ENCODE measurements around the gene UNC5CL. TPM values are rescaled to one million over a fixed set of nuclear protein-coding genes. Genes with fewer than 3 reads are reported as not detected.

Gene UNC5CL
- total and polyA plus RNA-seq, 5 donors from 2014 or later, result 0.11 to 4.4 (median 0.25) TPM

DNA sequence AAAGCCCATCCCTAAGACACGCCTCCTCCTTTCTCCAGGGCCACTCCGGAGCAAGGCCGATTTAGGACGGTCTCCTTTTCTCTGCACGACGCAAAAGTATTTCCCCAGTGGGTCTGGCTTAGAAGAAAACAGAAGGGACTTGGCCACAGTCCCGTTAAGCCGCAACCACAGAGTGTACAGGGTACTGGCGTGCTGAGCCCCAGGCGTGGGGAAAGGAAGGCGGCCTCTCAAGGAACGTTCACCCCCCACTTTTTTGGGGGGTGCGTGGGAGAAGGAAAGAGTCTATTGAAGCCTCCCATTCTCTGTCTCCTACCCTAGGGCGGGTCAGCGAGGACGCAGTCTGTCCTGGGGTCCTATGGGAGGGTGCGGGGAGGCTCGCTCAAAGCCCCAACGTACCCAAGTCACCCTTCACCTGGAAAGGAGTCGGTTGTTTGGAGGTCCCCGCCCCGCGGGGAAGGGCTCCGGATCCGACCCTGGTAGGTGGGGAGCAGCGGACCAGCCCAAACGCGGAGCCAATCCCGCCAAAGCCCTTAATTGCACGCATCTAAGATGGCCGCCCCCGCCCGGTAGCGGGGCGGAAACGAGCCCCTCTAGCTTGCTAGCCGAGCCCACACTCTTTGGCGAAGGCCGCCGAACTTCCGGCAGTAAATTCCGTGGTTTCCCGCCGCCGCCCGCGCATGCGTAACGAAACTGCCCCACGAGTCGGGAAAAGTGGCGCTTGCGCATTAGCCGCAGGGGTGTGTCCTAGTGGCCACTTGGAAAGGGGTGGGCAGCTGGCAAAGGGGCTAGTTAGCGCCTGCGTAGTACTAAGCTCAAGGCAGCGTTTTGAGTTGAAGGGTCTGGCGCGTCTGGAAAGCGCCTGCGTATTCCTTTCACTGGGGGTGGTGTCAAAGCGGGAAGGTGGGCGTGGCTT is 33.2 kb upstream of the UNC5CL start, which contains the start of gene OARD1:
Gene OARD1 (minus strand): TSS at position 434 of the 913 bp plus-strand sequence. CDS start 722 bp downstream, outside the sequence.
- no peaks in the 10 kb centered on the region for H3K9me3 ChIP-seq (ENCODE audit: control insufficient read depth in 2 of 2, low read length in 2 of 2)
- H3K36me3 ChIP-seq (ENCODE audit: control insufficient read depth, insufficient read depth, low read length), result peaks cover 19% of the 10 kb centered on the region
- no peaks in the 10 kb centered on the region for H3K27me3 ChIP-seq (ENCODE audit: control insufficient read depth, insufficient read depth, low read length)
- Mint-ChIP-seq H3K27ac (peak within 1 kb of the TSS; percentile 92 to 98 (median 97)), H3K9me3 (no peaks in the 10 kb centered on the region), H3K4me3 (peak within 1 kb of the TSS; percentile 96 to 99 (median 98)), H3K36me3 (peaks cover 5% of the 10 kb centered on the region), H3K4me1 (peaks cover 18 to 51% (median 43%) of the 10 kb centered on the region in 4 donors), H3K27me3 (peaks cover 6% of the 10 kb centered on the region)
- peaks cover 30% of the 10 kb centered on the region for H3K4me1 ChIP-seq (ENCODE audit: control insufficient read depth, insufficient read depth, low read length, poor library complexity, severe bottlenecking)
- peak within 1 kb of the TSS; percentile 97 for H3K27ac ChIP-seq (ENCODE audit: insufficient read depth, low read length, poor library complexity, severe bottlenecking)
- peak within 1 kb of the TSS; percentile 93 for H3K4me3 ChIP-seq (ENCODE audit: low read depth, low read length)
- ATAC-seq (ENCODE audit: low read depth in 2 of 2) (peak; percentile 78 to 80), DNase-seq (peak; percentile 98 to 100 (median 99))

DNA sequence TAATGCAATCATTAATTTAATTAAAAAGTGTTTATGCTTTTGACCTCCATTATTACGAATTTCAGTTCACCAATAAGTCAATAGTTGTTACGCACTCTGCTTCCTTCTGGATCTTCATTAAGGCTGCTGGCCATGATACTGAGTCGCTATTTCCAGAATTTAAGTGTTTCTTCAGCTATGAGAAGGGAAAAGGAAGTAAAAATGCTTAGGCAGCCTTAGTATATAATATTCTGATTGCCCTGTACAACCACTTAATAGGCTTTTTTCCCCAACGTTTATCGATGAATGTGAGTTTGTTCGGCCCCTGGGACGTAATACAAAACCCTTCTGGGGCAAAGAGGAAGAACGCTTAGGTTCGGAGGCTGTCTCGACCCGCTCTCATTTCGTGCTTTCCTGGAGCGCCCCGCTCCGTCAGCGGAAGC is 32.5 kb upstream of the UNC5CL start:
- peaks cover 12% of the 10 kb centered on the region for H3K36me3 Mint-ChIP-seq
- peak overlapping the region; percentile 92 to 98 (median 97) for H3K27ac Mint-ChIP-seq
- DNase-seq (peak in 1 of 3 donors; percentile 87), ATAC-seq (ENCODE audit: low read depth in 2 of 2) (no peak)
- H3K4me3 Mint-ChIP-seq, result peak overlapping the region; percentile 96 to 99 (median 98)
- Histone ChIP-seq H3K27ac (ENCODE audit: insufficient read depth, low read length, poor library complexity, severe bottlenecking) (peak overlapping the region; percentile 97), H3K9me3 (ENCODE audit: control insufficient read depth in 2 of 2, low read length in 2 of 2) (no peaks in the 10 kb centered on the region), H3K27me3 (ENCODE audit: control insufficient read depth, insufficient read depth, low read length) (no peaks in the 10 kb centered on the region), H3K4me3 (ENCODE audit: low read depth, low read length) (peak overlapping the region; percentile 93), H3K4me1 (ENCODE audit: control insufficient read depth, insufficient read depth, low read length, poor library complexity, severe bottlenecking) (peaks cover 30% of the 10 kb centered on the region), H3K36me3 (ENCODE audit: control insufficient read depth, insufficient read depth, low read length) (peaks cover 22% of the 10 kb centered on the region)
- no peaks in the 10 kb centered on the region for H3K9me3 Mint-ChIP-seq
- H3K27me3 Mint-ChIP-seq, result peaks cover 6% of the 10 kb centered on the region
- H3K4me1 Mint-ChIP-seq, result peaks cover 24 to 53% (median 45%) of the 10 kb centered on the region in 4 donors

DNA sequence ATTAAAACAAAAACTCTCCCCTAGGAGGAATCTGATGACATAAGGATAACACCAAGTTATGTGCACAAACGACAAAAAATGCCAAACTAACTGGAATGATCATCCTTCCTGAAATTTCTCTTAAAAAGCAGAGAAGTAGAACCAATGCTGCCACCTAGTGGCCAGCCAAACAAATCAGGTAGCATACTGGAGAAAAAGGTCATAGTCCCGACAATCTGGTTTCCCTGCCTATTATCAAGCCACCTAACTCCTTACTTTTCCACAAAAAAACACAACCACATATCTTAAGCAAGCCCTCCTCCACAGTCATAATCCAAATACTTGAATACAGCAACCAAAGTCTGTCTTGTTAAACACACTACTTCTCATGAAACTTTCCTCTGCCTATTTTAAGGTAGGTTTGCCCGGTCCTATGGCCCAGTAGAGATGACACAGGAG is 27.9 kb upstream of the UNC5CL start:
- no peaks in the 10 kb centered on the region for H3K9me3 Mint-ChIP-seq
- no peak overlapping the region for H3K27ac ChIP-seq (ENCODE audit: insufficient read depth, low read length, poor library complexity, severe bottlenecking)
- no peaks in the 10 kb centered on the region for H3K27me3 ChIP-seq (ENCODE audit: control insufficient read depth, insufficient read depth, low read length)
- H3K36me3 Mint-ChIP-seq, result peaks cover 35% of the 10 kb centered on the region
- peaks cover 60% of the 10 kb centered on the region for H3K36me3 ChIP-seq (ENCODE audit: control insufficient read depth, insufficient read depth, low read length)
- H3K9me3 ChIP-seq (ENCODE audit: control insufficient read depth in 2 of 2, low read length in 2 of 2), result no peaks in the 10 kb centered on the region
- no peak overlapping the region for H3K4me3 ChIP-seq (ENCODE audit: low read depth, low read length)
- ATAC-seq (ENCODE audit: low read depth in 2 of 2) (no peak), DNase-seq (peak; percentile 52 to 80 (median 55))
- H3K4me3 Mint-ChIP-seq, result peak overlapping the region in 2 of 4 donors; percentile 4 to 55
- H3K27me3 Mint-ChIP-seq, result no peaks in the 10 kb centered on the region
- peaks cover 8% of the 10 kb centered on the region for H3K4me1 ChIP-seq (ENCODE audit: control insufficient read depth, insufficient read depth, low read length, poor library complexity, severe bottlenecking)
- peak overlapping the region; percentile 34 to 53 (median 41) for H3K27ac Mint-ChIP-seq
- peaks cover 11 to 30% (median 24%) of the 10 kb centered on the region in 4 donors for H3K4me1 Mint-ChIP-seq

DNA sequence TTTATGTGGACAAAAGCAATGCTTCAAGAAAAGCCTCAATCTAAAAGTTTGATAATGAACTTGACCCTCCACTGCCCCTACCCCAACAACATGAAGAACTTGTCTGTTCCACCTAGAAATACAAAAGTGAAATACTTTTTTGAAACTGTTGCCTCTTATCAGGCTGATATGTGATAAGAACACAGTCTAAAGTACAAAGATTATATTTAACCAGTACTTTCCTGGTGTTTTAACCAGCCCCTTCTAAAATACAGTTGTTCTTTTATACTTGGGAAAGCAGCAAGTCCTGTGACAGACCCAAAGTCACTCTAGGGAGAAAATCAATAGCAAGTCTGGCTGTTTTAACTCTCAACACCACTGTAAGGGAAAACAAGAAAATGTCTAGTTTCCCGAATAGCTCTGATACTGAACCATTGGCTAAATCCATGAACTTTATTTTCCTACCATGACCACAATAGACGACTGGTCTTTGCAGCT is 26.6 kb upstream of the UNC5CL start:
- H3K9me3 ChIP-seq (ENCODE audit: control insufficient read depth in 2 of 2, low read length in 2 of 2), result no peaks in the 10 kb centered on the region
- Mint-ChIP-seq H3K27ac (no peak overlapping the region), H3K4me1 (peaks cover 7 to 19% (median 15%) of the 10 kb centered on the region in 4 donors), H3K27me3 (no peaks in the 10 kb centered on the region), H3K4me3 (no peak overlapping the region), H3K9me3 (no peaks in the 10 kb centered on the region), H3K36me3 (peaks cover 48% of the 10 kb centered on the region)
- ATAC-seq (ENCODE audit: low read depth in 2 of 2), result no peak
- H3K36me3 ChIP-seq (ENCODE audit: control insufficient read depth, insufficient read depth, low read length), result peaks cover 69% of the 10 kb centered on the region
- H3K27ac ChIP-seq (ENCODE audit: insufficient read depth, low read length, poor library complexity, severe bottlenecking), result no peak overlapping the region
- no peak for DNase-seq
- H3K27me3 ChIP-seq (ENCODE audit: control insufficient read depth, insufficient read depth, low read length), result no peaks in the 10 kb centered on the region
- no peaks in the 10 kb centered on the region for H3K4me1 ChIP-seq (ENCODE audit: control insufficient read depth, insufficient read depth, low read length, poor library complexity, severe bottlenecking)
- no peak overlapping the region for H3K4me3 ChIP-seq (ENCODE audit: low read depth, low read length)

DNA sequence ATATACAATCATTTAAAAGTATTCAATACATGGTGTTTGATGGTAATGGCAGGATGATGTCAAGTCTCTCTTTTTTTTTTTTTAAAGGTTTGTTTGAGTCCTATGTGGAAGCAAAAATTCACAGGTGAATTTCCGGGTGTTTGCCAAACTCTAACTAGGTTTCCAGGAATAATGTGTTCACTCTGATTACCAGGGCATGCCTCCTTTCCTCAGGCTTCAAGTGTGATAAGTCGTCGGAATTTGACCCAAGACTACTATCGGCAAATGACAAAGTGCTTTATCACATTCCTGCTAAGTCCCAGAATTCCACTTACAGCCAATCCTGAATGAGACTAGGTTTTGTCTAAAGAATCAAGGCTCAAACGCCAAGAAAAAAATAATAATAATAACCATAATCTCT is 25.8 kb upstream of the UNC5CL start:
- Mint-ChIP-seq H3K27me3 (no peaks in the 10 kb centered on the region), H3K9me3 (no peaks in the 10 kb centered on the region), H3K27ac (no peak overlapping the region), H3K4me1 (peaks cover 7 to 13% (median 10%) of the 10 kb centered on the region in 4 donors), H3K36me3 (peaks cover 54% of the 10 kb centered on the region), H3K4me3 (no peak overlapping the region)
- DNase-seq (no peak), ATAC-seq (ENCODE audit: low read depth in 2 of 2) (no peak)
- Histone ChIP-seq H3K4me1 (ENCODE audit: control insufficient read depth, insufficient read depth, low read length, poor library complexity, severe bottlenecking) (no peaks in the 10 kb centered on the region), H3K9me3 (ENCODE audit: control insufficient read depth in 2 of 2, low read length in 2 of 2) (no peaks in the 10 kb centered on the region), H3K4me3 (ENCODE audit: low read depth, low read length) (no peak overlapping the region), H3K27me3 (ENCODE audit: control insufficient read depth, insufficient read depth, low read length) (no peaks in the 10 kb centered on the region), H3K27ac (ENCODE audit: insufficient read depth, low read length, poor library complexity, severe bottlenecking) (no peak overlapping the region), H3K36me3 (ENCODE audit: control insufficient read depth, insufficient read depth, low read length) (peaks cover 63% of the 10 kb centered on the region)

DNA sequence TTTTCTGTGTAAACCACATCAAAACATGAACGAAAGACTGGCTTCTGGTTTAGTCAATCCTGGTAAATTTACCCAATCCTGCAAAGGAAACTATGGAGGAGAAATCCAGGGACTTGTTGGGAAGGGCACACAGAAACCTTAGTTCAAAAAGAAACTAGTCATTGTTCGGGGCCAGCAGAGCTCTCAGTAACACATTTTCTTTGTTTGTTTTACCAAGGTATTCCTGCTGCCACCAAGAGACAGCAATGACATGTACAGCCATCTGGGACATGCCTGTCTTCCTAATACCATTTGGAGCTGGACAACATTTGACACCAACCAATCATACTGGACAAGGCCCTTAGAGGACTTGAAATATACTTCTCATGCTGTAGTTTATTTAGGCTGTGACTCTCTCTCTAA is 24.9 kb upstream of the UNC5CL start:
- H3K36me3 ChIP-seq (ENCODE audit: control insufficient read depth, insufficient read depth, low read length), result peaks cover 60% of the 10 kb centered on the region

DNA sequence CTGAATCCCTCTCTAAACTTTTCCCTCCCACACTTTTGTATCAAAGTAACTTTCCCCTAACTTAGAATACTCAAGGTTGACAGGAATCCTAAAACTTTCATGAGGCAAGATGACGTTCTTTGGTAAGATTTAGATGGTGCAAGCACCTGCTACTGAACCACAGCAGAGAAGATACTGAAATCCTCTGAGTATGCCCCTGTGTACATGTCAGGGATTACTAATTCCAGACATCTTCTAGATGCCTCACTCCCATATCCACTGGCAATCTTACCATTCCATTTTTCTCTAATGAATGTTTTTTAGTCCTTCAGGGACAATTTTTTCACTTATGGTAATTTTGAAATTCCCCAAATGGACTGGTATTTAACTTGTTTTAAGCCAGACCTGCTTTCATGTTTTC is 23.0 kb upstream of the UNC5CL start:
- no peak for ATAC-seq (ENCODE audit: low read depth in 2 of 2)
- Mint-ChIP-seq H3K36me3 (peaks cover 62% of the 10 kb centered on the region), H3K4me3 (no peak overlapping the region), H3K27me3 (no peaks in the 10 kb centered on the region), H3K4me1 (peaks cover 6 to 9% (median 6%) of the 10 kb centered on the region in 4 donors), H3K27ac (peak overlapping the region in 1 of 3 donors; percentile 42), H3K9me3 (no peaks in the 10 kb centered on the region)
- no peaks in the 10 kb centered on the region for H3K4me1 ChIP-seq (ENCODE audit: control insufficient read depth, insufficient read depth, low read length, poor library complexity, severe bottlenecking)
- H3K27me3 ChIP-seq (ENCODE audit: control insufficient read depth, insufficient read depth, low read length), result no peaks in the 10 kb centered on the region
- no peaks in the 10 kb centered on the region for H3K9me3 ChIP-seq (ENCODE audit: control insufficient read depth in 2 of 2, low read length in 2 of 2)
- no peak for DNase-seq
- no peak overlapping the region for H3K27ac ChIP-seq (ENCODE audit: insufficient read depth, low read length, poor library complexity, severe bottlenecking)
- H3K36me3 ChIP-seq (ENCODE audit: control insufficient read depth, insufficient read depth, low read length), result peaks cover 51% of the 10 kb centered on the region
- H3K4me3 ChIP-seq (ENCODE audit: low read depth, low read length), result no peak overlapping the region

More for the DNA sequence above, 24.9 kb upstream of the UNC5CL start:
- H3K27ac ChIP-seq (ENCODE audit: insufficient read depth, low read length, poor library complexity, severe bottlenecking), result no peak overlapping the region
- no peak overlapping the region for H3K4me3 ChIP-seq (ENCODE audit: low read depth, low read length)
- Mint-ChIP-seq H3K36me3 (peaks cover 63% of the 10 kb centered on the region), H3K9me3 (no peaks in the 10 kb centered on the region), H3K4me3 (no peak overlapping the region), H3K27me3 (no peaks in the 10 kb centered on the region), H3K4me1 (peaks cover 6 to 12% (median 8%) of the 10 kb centered on the region in 4 donors), H3K27ac (no peak overlapping the region)
- H3K9me3 ChIP-seq (ENCODE audit: control insufficient read depth in 2 of 2, low read length in 2 of 2), result no peaks in the 10 kb centered on the region
- H3K27me3 ChIP-seq (ENCODE audit: control insufficient read depth, insufficient read depth, low read length), result no peaks in the 10 kb centered on the region
- no peaks in the 10 kb centered on the region for H3K4me1 ChIP-seq (ENCODE audit: control insufficient read depth, insufficient read depth, low read length, poor library complexity, severe bottlenecking)
- ATAC-seq (ENCODE audit: low read depth in 2 of 2) (no peak), DNase-seq (no peak)
